Stimulated activated CD8-positive, alpha-beta memory T cell treated with anti-CD3 and anti-CD28 coated beads, Interleukin-15, amount 100 ng/mL, for 4 hours (primary cell): ENCODE data around the gene WDR26.
"Not testable (repeated sequence)": the region's sequence is repeated elsewhere in the genome, so short reads cannot be mapped to it uniquely, and the experiment has no call there.

ENCODE experiments used
- DNase-seq, 2 donors: peaks; one replicate each; pipeline ENCODE4 v3.0.0-alpha.2; 2020; ENCODE audit warnings: low read depth in 2 of 2

Gene WDR26

GRCh38 chr1:224433701-224434672 is 610 bp downstream of the WDR26 start:
- DNase-seq = peak; percentile 20 to 37

DNA sequence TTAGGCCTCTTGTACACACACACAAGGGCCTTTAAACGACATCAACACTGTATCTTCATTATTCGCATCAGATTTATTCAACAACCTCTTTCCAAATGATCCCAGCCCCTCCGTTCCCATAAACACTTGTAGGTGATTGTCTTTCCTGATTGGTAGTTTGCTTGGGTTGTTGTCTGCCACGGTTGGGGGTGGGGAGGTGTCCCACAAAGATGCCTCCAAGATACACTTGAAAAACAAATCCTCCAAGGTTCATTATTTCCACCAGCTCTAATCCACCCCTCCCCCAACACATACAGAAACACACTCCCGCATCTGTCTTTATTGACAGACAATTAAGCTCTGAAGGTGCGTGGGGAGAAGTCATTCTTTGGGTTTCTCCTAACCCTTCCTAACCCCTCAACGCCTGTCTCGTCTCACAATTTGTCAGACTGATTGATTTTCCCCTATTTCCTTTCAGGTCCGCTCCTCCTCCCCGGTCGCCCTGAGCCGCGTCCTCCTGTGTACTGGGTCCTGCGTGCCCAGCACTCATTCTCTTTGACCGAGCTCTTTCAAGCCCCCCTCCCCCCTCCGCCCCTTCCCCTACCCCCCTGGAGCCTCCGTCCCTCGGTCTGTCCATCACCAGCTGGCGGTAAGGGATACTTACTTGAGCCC is 1.4 kb downstream of the WDR26 start:
- peak in 1 of 2 donors; percentile 10 for DNase-seq

DNA sequence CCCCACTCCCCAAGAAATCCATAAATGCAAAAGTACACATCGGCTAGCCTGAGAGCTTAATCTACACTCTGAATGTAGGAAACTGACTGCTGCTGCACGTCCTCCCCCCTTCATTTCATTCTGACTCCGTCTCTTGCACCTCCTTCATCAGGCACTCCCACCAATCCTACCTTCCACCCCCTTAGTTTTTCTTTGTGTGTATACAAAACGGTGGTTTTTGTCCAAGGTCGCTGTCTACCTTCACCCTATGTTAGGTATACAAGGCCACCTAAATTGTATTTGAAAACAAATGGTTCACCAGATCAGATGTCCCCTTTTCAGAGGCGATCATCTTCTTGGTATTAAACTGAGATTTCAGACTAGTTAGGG is 1.9 kb downstream of the WDR26 start:
- DNase-seq = no peak

DNA sequence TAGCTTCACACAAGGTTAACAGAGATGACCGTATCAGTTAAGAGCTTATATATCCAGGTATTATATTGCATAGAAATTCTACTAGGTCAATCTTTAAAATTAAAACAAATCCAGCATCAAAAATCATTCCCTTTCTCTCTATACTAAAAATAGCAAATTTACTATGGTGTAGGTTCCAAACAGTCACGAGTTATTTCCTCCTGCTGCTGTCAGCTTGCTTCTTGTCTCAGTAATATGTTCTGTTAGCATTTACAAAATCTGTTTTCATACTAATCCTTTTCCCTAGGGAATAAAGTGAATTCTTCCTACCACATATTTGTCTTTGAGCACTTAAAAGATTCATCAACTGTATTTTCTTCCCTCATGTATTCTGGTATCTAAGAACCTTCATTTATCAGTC is 2.5 kb downstream of the WDR26 start:
- no peak for DNase-seq

DNA sequence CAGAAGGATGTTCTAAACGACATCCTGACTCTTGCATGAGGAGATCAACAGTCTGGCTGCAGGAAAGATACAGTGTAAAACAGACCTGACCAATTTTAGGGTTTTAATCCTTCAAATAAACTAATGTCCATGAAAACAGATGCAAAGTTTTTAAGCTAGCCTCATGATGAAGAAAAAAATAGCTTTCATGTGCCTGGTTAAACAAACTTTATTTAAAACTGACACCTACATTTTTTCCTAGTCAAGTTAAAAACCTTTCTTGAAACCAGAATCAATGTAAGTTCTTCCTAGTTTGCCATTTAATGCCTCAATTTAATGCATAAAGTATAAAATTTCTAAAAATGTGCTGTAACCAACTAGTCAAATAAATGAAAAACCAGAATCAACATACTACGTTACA is 2.9 kb downstream of the WDR26 start:
- no peak for DNase-seq

GRCh38 chr1:224430511-224431113 is 4.0 kb downstream of the WDR26 start:
- DNase-seq = no peak

GRCh38 chr1:224429616-224430326 is 4.8 kb downstream of the WDR26 start:
- no peak for DNase-seq

GRCh38 chr1:224428713-224429112 is 5.9 kb downstream of the WDR26 start:
- not testable (repeated sequence) for DNase-seq

DNA sequence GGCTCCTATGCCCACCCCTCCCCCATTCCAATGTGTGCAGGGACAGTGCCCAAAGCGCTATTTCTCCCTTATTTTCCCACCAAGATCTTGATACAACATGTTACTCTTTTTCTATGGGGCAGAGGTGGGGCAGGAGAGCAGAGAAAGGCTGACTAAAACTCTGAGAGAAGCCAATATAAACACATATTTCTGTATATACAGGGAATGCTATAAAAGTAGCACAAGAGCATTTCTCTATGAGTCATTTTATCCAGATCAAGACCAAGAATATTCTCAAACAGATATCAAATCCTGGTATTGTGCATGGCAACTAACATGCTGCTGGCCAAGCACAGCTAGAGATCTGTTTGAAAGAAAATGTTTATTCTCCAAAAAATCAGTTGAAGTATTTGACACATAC is 7.3 kb downstream of the WDR26 start:
- no peak for DNase-seq

DNA sequence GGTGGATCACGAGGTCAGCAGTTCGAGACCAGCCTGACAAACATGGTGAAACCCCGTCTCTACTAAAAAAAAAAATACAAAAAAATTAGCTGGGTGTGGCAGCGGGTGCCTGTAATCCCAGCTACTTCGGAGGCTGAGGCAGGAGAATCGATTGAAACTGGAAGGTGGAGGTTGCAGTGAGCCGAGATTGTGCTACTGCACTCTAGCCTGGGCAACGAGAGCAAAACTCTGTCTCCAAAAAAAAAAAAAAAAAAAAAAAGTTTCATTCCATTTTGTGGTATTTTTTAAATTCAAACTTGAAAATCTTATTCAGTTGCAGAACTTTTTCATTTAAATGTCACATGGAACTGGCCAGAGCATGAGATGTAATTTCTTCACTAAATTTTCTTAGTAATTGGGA is 7.7 kb downstream of the WDR26 start:
- DNase-seq = not testable (repeated sequence)

DNA sequence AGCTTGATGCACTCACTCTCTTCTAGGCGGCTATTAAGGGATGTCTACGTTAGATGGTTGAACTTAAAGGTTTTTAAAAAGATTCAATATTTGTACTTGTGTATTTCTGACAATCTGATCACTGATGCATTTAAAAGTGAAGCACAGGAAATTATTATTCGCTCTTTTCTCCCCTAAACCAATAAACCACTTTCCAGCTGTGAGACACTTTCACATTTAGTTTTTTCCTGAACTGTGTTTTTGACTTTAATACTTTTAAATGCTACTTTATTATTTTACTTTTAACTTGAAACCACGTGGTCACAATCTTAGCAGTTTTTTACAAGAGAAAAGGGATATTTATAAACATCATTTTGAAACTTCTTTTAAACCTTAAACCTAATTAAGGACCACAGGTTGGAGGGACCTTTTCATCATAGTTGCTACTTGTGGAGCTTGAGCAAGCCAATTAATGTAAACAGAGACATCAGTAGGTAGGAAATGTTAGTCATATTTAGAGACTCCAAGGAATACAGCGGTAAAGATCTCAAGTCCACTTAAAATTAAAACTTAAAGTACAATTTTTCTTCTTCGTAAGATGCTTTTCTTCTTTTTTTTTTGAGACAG is 9.2 kb downstream of the WDR26 start:
- DNase-seq = no peak

- DNase-seq = no peak
Observed at GRCh38 chr1:224420106-224420505, 14.5 kb downstream of the WDR26 start.

- DNase-seq = no peak
Observed at GRCh38 chr1:224411766-224412165, 22.8 kb downstream of the WDR26 start.

- no peak for DNase-seq
Observed at GRCh38 chr1:224408294-224408590, 26.4 kb downstream of the WDR26 start.

DNA sequence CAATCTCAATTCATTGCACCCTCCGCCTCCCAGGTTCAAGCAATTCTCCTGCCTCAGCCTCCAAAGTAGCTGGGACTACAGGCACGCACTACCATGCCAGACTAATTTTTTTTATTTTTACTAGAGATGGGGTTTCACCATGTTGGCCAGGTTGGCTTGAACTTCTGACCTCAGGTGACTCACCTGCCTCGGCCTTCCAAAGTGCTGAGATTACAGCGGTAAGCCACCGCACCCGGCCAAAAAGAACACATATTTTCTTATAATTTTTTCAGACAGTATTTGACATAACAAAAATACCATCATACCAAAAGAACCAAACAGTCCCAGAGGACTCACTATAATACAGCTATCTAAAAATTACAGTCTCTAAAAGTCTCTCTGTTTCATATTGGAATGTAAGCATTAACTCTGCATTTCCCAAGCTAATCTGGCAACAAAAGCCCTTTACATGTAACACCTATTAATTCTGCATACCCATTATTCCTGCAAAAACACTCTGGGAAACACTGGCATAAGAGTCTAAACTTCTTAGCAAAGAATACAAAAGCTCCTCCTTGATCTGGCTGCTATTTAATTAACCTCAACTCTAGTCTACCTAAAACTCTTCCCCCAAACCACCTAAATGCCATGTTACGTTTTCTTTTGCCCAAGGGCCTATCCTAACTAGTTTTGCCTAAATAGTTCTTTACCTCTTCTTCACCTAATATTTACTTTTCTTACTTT is 26.9 kb downstream of the WDR26 start:
- no peak for DNase-seq

- no peak for DNase-seq
Observed at GRCh38 chr1:224406216-224406615, 28.4 kb downstream of the WDR26 start.

DNA sequence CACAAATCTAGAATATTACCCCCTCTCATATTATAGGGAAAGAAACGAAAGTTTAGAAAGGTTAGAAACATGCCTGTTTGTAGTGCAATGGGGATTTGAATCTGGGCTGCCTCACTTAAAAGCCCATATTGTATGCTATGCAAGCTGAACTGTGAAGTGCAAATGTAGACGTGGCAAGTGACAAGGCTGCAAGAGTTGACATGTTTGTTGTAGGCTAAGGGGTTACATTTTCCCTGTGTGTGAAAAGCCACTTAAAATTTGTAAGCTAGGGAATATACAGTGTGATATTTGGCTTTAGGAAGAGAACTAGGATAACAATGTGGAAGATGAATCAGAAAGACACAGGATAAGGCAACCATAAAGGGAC is 29.0 kb downstream of the WDR26 start:
- DNase-seq = no peak

DNA sequence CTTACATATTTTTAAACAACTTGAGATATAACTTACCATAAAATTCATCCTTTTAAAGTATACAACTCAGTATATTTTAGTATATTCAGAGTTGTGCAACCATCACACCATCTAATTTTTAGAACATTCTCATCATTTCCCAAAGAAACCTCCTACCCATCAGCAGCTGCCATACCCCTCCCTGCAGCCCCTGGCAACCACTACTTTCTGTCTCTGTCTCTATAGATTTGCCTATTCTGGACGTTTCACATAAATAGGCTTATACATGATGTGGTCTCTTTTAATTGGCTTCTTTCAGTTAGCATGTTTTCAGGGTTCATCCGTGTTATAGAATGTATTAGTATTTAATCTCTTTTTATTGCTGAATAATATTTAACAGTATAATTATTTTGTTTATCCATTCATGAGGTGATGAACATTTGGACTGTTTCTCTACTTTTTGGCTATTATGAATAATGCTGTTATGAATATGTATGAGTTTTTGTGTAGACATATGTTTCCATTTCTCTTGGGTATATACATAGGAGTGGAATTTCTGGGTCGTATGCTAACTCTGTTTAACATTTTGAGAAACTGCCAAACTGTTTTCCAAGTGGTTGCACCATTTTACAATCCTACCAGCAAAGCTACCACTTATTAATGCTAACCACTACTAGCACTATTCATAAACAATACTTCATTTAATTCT is 29.5 kb downstream of the WDR26 start:
- DNase-seq = no peak

GRCh38 chr1:224402472-224403036 is 32.0 kb downstream of the WDR26 start:
- DNase-seq = no peak

DNA sequence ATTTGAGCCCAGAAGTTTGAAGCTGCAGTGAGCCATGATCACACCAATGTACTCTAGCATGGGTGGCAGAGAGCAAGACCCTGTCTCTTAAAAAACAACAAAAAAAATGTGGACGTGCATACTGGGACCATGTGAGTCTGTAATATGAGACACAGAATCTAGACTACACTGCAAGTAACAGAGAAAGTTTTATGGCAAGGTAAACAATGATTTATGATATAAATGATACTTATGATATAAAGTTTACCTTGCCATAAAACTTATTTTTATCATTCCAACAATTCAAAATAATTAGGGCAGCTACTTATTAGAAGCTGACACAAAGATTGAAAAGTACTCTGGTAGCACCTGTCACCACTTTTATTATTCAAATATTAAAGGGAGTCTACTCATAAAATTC is 34.7 kb downstream of the WDR26 start:
- DNase-seq = no peak
